Measurements from ENCODE around the gene TMEM117. TPM values are rescaled to one million over a fixed set of nuclear protein-coding genes. Genes with fewer than 3 reads are reported as not detected.

The TMEM117 gene
- total RNA-seq, 1 donor from 2014 or later: not detected

DNA sequence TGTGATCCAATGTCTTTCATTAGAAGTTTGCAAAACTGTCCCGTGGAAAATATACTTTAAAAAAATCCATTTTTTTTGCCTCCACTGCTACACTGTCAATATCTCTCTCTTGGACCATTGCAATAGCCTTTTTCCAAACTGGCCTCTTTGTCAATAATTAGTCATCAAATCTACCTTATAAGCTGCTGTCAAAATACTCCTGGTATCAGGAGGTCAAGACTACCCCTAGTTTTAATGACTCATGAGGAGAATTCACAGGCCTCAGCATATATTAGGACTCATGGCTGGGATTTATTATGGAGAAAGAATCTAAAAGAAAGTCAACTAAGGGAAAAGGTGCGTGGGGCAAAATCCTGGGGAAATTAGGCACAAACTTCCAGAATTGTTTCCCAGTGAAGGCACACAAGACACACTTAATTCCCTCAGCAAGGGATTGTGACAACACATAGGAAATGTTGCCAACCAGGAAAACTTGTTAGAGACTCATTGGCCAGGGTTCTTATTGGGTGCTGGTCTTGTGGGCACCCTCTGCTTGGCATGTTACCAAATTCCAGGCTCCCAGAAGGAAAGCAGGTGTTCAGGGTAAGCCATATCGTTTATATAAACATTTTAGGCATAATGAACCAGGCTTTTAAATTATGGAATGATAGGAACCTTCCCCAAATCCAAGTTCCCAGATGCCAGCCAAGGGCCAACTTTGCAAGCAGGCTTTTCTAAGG, 56.1 kb downstream of the TMEM117 start:
- TF ChIP-seq, protein P1, sequence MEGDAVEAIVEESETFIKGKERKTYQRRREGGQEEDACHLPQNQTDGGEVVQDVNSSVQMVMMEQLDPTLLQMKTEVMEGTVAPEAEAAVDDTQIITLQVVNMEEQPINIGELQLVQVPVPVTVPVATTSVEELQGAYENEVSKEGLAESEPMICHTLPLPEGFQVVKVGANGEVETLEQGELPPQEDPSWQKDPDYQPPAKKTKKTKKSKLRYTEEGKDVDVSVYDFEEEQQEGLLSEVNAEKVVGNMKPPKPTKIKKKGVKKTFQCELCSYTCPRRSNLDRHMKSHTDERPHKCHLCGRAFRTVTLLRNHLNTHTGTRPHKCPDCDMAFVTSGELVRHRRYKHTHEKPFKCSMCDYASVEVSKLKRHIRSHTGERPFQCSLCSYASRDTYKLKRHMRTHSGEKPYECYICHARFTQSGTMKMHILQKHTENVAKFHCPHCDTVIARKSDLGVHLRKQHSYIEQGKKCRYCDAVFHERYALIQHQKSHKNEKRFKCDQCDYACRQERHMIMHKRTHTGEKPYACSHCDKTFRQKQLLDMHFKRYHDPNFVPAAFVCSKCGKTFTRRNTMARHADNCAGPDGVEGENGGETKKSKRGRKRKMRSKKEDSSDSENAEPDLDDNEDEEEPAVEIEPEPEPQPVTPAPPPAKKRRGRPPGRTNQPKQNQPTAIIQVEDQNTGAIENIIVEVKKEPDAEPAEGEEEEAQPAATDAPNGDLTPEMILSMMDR (IDR thresholded peaks at IDR 0.05; ENCODE audit: partially characterized antibody, unreplicated experiment): no peak
- Mint-ChIP-seq H3K36me3 (ENCODE audit: unreplicated experiment) (no peaks in the 10 kb centered on the region), H3K4me1 (ENCODE audit: low read depth, unreplicated experiment) (no peaks in the 10 kb centered on the region), H3K27me3 (ENCODE audit: unreplicated experiment) (peaks cover 2% of the 10 kb centered on the region), H3K9me3 (ENCODE audit: unreplicated experiment) (peaks cover 1% of the 10 kb centered on the region), H3K4me3 (ENCODE audit: unreplicated experiment) (no peak overlapping the region), H3K27ac (ENCODE audit: unreplicated experiment) (no peak overlapping the region)
- no peak for DNase-seq

GRCh38 chr12:43893670-43894069, 57.8 kb downstream of the TMEM117 start:
- H3K4me1 Mint-ChIP-seq (ENCODE audit: low read depth, unreplicated experiment): no peaks in the 10 kb centered on the region
- H3K27ac Mint-ChIP-seq (ENCODE audit: unreplicated experiment): no peak overlapping the region
- no peak for DNase-seq
- peaks cover 2% of the 10 kb centered on the region for H3K27me3 Mint-ChIP-seq (ENCODE audit: unreplicated experiment)
- H3K36me3 Mint-ChIP-seq (ENCODE audit: unreplicated experiment): no peaks in the 10 kb centered on the region
- TF ChIP-seq, protein P1 (IDR thresholded peaks at IDR 0.05; ENCODE audit: partially characterized antibody, unreplicated experiment): no peak
- peaks cover 1% of the 10 kb centered on the region for H3K9me3 Mint-ChIP-seq (ENCODE audit: unreplicated experiment)
- no peak overlapping the region for H3K4me3 Mint-ChIP-seq (ENCODE audit: unreplicated experiment)

GRCh38 chr12:43895580-43896206, 59.8 kb downstream of the TMEM117 start:
- H3K27ac Mint-ChIP-seq (ENCODE audit: unreplicated experiment): no peak overlapping the region
- peaks cover 2% of the 10 kb centered on the region for H3K27me3 Mint-ChIP-seq (ENCODE audit: unreplicated experiment)
- no peaks in the 10 kb centered on the region for H3K9me3 Mint-ChIP-seq (ENCODE audit: unreplicated experiment)
- no peaks in the 10 kb centered on the region for H3K36me3 Mint-ChIP-seq (ENCODE audit: unreplicated experiment)
- TF ChIP-seq, protein P1 (IDR thresholded peaks at IDR 0.05; ENCODE audit: partially characterized antibody, unreplicated experiment): no peak
- H3K4me3 Mint-ChIP-seq (ENCODE audit: unreplicated experiment): no peak overlapping the region
- no peaks in the 10 kb centered on the region for H3K4me1 Mint-ChIP-seq (ENCODE audit: low read depth, unreplicated experiment)
- no peak for DNase-seq

GRCh38 chr12:43896496-43896895, 60.6 kb downstream of the TMEM117 start:
- no peak overlapping the region for H3K4me3 Mint-ChIP-seq (ENCODE audit: unreplicated experiment)
- no peaks in the 10 kb centered on the region for H3K9me3 Mint-ChIP-seq (ENCODE audit: unreplicated experiment)
- no peak for DNase-seq
- no peaks in the 10 kb centered on the region for H3K4me1 Mint-ChIP-seq (ENCODE audit: low read depth, unreplicated experiment)
- H3K27me3 Mint-ChIP-seq (ENCODE audit: unreplicated experiment): peaks cover 2% of the 10 kb centered on the region
- H3K27ac Mint-ChIP-seq (ENCODE audit: unreplicated experiment): no peak overlapping the region
- TF ChIP-seq, protein P1 (IDR thresholded peaks at IDR 0.05; ENCODE audit: partially characterized antibody, unreplicated experiment): no peak
- H3K36me3 Mint-ChIP-seq (ENCODE audit: unreplicated experiment): no peaks in the 10 kb centered on the region

DNA sequence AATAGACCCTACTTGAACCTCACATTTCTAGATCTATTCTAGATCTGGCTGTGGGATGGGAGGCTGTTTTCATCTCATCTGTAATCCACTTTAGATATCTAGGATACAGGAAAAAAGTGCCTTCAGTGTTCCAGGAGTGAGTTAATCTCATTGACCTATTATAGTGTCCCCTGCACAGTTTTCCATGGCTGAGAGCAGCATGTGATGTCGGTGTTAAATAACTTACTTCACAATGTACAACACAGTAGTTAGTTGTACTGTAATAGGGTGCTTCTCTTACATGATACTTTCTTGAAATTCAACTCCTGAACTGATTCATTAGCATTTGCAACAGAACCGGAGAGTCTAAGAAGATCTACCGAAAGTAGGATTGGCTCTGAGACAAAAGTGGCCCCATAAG, 62.6 kb downstream of the TMEM117 start:
- Mint-ChIP-seq H3K4me3 (ENCODE audit: unreplicated experiment) (no peak overlapping the region), H3K36me3 (ENCODE audit: unreplicated experiment) (no peaks in the 10 kb centered on the region), H3K4me1 (ENCODE audit: low read depth, unreplicated experiment) (no peaks in the 10 kb centered on the region), H3K27ac (ENCODE audit: unreplicated experiment) (no peak overlapping the region), H3K27me3 (ENCODE audit: unreplicated experiment) (peaks cover 2% of the 10 kb centered on the region), H3K9me3 (ENCODE audit: unreplicated experiment) (no peaks in the 10 kb centered on the region)
- no peak for DNase-seq
- TF ChIP-seq, protein P1 (IDR thresholded peaks at IDR 0.05; ENCODE audit: partially characterized antibody, unreplicated experiment): no peak

All from glutamatergic neuron (in vitro differentiated cells).